ENCODE data around the gene MYBPH. TPM values are rescaled to one million over a fixed set of nuclear protein-coding genes. Genes with fewer than 3 reads are reported as not detected.

The MYBPH gene
- total and polyA plus RNA-seq, 2 donors: 0.99 to 1.7 TPM

DNA sequence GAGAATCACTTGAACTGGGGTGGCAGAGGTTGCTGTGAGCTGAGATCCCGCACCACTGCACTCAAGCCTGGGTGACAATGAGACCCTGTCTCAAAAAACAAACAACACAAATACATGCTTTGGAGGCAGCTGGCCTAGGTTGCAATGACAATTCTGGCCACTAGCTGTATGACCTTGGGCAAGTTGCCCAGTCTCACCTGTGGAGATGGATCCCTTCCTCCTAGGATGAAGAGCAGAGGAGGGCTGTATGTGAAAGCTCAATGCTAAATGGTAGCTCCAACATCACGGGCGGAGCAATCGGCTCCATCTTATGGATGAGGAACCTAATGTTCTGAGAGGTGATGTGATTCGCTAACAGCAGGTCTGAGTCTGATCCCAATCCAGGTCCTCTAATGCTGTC is 27.5 kb downstream of the MYBPH start:
- no peak overlapping the region for H3K27ac ChIP-seq (ENCODE audit: low read depth in 1 of 2, low read length in 1 of 2)
- 97% methylated on average over 5 of the region's 5 CpGs for whole genome bisulfite sequencing
- H3K4me3 ChIP-seq (ENCODE audit: low read length in 2 of 2): no peak overlapping the region
- H3K9me3 ChIP-seq (ENCODE audit: control insufficient read depth in 2 of 2, insufficient read depth in 1 of 2, low read length in 1 of 2): no peaks in the 10 kb centered on the region
- DNase-seq (ENCODE audit: low read depth in 6 of 9, low spot score in 9 of 9): no peak
- H3K27me3 ChIP-seq (ENCODE audit: control insufficient read depth in 2 of 2, insufficient read depth in 1 of 2, low read length in 1 of 2): peaks cover 0 to 13% of the 10 kb centered on the region in 2 donors
- no peaks in the 10 kb centered on the region for H3K36me3 ChIP-seq (ENCODE audit: control insufficient read depth in 2 of 2, insufficient read depth in 2 of 2, low read length in 1 of 2)
- H3K4me1 ChIP-seq (ENCODE audit: control insufficient read depth in 2 of 2, insufficient read depth in 2 of 2, low read length in 2 of 2): no peaks in the 10 kb centered on the region

DNA sequence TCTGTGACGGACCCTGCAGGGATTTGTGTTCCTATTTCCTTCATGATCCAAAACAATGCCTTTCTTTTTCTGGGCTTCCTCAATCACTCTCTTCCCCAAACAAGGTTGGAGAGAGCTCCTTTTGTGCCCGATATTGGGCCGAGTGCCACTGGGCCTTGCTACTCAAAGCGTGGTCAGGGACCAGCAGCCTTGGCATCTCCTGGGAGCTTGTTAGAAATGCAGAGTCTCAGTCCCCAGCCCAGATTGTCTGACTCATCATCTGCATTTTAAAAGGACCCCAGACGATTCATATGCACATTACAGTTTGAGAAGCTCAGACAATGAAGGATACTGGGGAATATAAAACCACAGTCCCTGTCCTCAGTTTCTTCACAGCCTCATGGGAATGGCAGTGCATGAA is 28.2 kb downstream of the MYBPH start:
- Histone ChIP-seq H3K4me1 (ENCODE audit: control insufficient read depth in 2 of 2, insufficient read depth in 2 of 2, low read length in 2 of 2) (no peaks in the 10 kb centered on the region), H3K9me3 (ENCODE audit: control insufficient read depth in 2 of 2, insufficient read depth in 1 of 2, low read length in 1 of 2) (no peaks in the 10 kb centered on the region), H3K27ac (ENCODE audit: low read depth in 1 of 2, low read length in 1 of 2) (no peak overlapping the region), H3K27me3 (ENCODE audit: control insufficient read depth in 2 of 2, insufficient read depth in 1 of 2, low read length in 1 of 2) (peaks cover 0 to 13% of the 10 kb centered on the region in 2 donors), H3K4me3 (ENCODE audit: low read length in 2 of 2) (no peak overlapping the region), H3K36me3 (ENCODE audit: control insufficient read depth in 2 of 2, insufficient read depth in 2 of 2, low read length in 1 of 2) (no peaks in the 10 kb centered on the region)
- 96% methylated on average over 5 of the region's 5 CpGs for WGBS
- no peak for DNase-seq (ENCODE audit: low read depth in 6 of 9, low spot score in 9 of 9)

DNA sequence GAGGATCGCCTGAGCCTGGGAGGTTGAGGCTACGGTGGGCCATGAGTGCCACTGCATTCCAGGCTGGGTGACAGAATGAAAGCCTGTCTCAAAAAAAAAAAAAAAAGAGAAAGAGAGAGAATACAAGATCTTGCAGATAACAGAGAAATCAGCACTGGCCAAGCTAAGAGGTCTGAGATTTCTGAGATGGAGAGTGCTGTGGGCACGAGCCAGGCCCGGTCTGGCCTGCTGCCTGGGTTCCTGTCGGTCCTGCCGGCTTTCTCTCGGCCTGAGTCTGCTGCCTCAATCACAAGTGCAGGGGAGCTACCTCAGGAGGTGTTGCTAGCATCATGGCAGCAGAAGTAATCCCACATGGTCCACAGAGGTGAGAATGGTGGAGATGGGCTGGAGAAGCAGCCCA is 29.1 kb downstream of the MYBPH start:
- WGBS: 95% methylated on average over 7 of the region's 7 CpGs
- no peaks in the 10 kb centered on the region for H3K9me3 ChIP-seq (ENCODE audit: control insufficient read depth in 2 of 2, insufficient read depth in 1 of 2, low read length in 1 of 2)
- no peak overlapping the region for H3K27ac ChIP-seq (ENCODE audit: low read depth in 1 of 2, low read length in 1 of 2)
- H3K4me3 ChIP-seq (ENCODE audit: low read length in 2 of 2): no peak overlapping the region
- no peaks in the 10 kb centered on the region for H3K36me3 ChIP-seq (ENCODE audit: control insufficient read depth in 2 of 2, insufficient read depth in 2 of 2, low read length in 1 of 2)
- peaks cover 0 to 13% of the 10 kb centered on the region in 2 donors for H3K27me3 ChIP-seq (ENCODE audit: control insufficient read depth in 2 of 2, insufficient read depth in 1 of 2, low read length in 1 of 2)
- no peak for DNase-seq (ENCODE audit: low read depth in 6 of 9, low spot score in 9 of 9)
- H3K4me1 ChIP-seq (ENCODE audit: control insufficient read depth in 2 of 2, insufficient read depth in 2 of 2, low read length in 2 of 2): no peaks in the 10 kb centered on the region

DNA sequence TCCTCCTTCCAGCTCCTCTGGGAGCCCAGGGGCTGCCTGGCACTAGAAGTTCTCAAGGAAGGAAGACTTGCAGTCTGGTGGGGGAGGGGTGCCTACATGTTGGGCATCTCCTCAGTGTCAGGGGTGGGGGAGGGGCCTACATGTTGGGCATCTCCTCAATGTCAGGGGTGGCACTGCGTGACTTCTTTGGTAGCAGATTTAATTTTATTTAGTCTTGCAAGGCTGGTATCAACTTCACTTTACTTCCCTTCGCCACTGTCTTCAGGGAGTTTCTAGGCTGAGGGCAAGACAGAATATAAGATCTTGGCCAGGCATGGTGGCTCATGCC is 29.6 kb downstream of the MYBPH start:
- H3K27ac ChIP-seq (ENCODE audit: low read depth in 1 of 2, low read length in 1 of 2): no peak overlapping the region
- H3K27me3 ChIP-seq (ENCODE audit: control insufficient read depth in 2 of 2, insufficient read depth in 1 of 2, low read length in 1 of 2): peaks cover 0 to 12% of the 10 kb centered on the region in 2 donors
- no peaks in the 10 kb centered on the region for H3K9me3 ChIP-seq (ENCODE audit: control insufficient read depth in 2 of 2, insufficient read depth in 1 of 2, low read length in 1 of 2)
- no peak for DNase-seq (ENCODE audit: low read depth in 6 of 9, low spot score in 9 of 9)
- H3K36me3 ChIP-seq (ENCODE audit: control insufficient read depth in 2 of 2, insufficient read depth in 2 of 2, low read length in 1 of 2): no peaks in the 10 kb centered on the region
- no peaks in the 10 kb centered on the region for H3K4me1 ChIP-seq (ENCODE audit: control insufficient read depth in 2 of 2, insufficient read depth in 2 of 2, low read length in 2 of 2)
- H3K4me3 ChIP-seq (ENCODE audit: low read length in 2 of 2): no peak overlapping the region
- 97% methylated on average over 2 of the region's 2 CpGs for WGBS

DNA sequence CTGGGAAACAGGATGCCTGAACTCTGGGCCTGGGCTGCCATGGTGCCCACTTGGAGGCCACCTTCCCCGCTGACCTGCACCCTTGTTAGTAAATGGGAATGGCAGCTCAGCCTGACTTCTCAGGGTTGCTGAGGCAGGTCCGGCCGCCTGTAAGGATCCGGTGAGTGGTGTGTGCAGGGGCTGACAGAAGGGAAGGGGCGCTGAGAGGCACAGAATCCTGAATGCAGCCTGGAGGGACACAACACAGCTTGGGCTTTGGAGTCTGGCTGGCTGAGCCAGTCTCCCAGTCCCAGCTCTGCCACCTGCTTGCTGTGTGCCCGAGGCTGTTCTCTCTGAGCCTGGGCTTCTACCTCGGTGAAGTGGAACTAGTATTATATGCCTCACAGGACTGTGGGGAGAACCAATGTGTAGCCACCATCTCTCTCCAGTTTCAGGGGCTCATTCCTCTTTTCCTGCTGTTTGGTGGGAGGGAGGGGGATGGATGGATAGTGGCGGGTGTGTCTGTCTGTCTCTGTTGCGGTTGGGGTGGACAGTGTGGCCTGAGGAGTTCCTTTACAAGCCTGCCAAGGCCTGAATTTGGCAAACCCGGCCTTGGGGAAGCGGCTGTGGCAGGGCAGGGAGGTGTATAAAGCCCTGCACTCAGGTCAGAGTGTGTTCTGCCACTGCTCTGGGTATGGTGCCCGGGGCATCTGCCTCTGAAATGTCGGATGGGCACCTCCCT is 30.1 kb downstream of the MYBPH start:
- DNase-seq (ENCODE audit: low read depth in 6 of 9, low spot score in 9 of 9): no peak
- H3K27me3 ChIP-seq (ENCODE audit: control insufficient read depth in 2 of 2, insufficient read depth in 1 of 2, low read length in 1 of 2): peaks cover 0 to 7% of the 10 kb centered on the region in 2 donors
- no peak overlapping the region for H3K27ac ChIP-seq (ENCODE audit: low read depth in 1 of 2, low read length in 1 of 2)
- no peaks in the 10 kb centered on the region for H3K9me3 ChIP-seq (ENCODE audit: control insufficient read depth in 2 of 2, insufficient read depth in 1 of 2, low read length in 1 of 2)
- H3K4me3 ChIP-seq (ENCODE audit: low read length in 2 of 2): no peak overlapping the region
- WGBS: 96% methylated on average over 13 of the region's 13 CpGs
- no peaks in the 10 kb centered on the region for H3K36me3 ChIP-seq (ENCODE audit: control insufficient read depth in 2 of 2, insufficient read depth in 2 of 2, low read length in 1 of 2)
- H3K4me1 ChIP-seq (ENCODE audit: control insufficient read depth in 2 of 2, insufficient read depth in 2 of 2, low read length in 2 of 2): no peaks in the 10 kb centered on the region

DNA sequence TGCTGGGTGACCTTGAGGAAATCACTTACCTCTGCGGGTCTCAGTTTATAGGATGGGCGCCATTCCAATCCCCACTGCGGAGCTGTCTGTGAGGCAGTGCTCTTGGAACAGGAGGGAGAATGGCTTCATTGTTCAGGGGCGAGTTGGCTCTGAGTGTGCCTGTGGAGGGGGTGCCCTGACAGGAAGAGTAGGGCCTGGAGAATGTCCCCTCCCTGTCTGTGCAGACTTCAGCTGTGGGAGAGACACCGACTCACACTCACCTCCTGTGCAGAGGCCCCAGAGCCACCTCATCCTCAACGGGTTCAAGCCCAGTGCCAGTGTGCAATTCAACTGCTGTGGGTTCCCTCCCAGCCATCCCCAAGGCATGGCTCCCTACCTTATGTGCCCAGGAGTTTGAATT is 31.0 kb downstream of the MYBPH start:
- WGBS: 93% methylated on average over 6 of the region's 6 CpGs
- no peak overlapping the region for H3K27ac ChIP-seq (ENCODE audit: low read depth in 1 of 2, low read length in 1 of 2)
- H3K9me3 ChIP-seq (ENCODE audit: control insufficient read depth in 2 of 2, insufficient read depth in 1 of 2, low read length in 1 of 2): no peaks in the 10 kb centered on the region
- no peaks in the 10 kb centered on the region for H3K4me1 ChIP-seq (ENCODE audit: control insufficient read depth in 2 of 2, insufficient read depth in 2 of 2, low read length in 2 of 2)
- H3K36me3 ChIP-seq (ENCODE audit: control insufficient read depth in 2 of 2, insufficient read depth in 2 of 2, low read length in 1 of 2): no peaks in the 10 kb centered on the region
- DNase-seq (ENCODE audit: low read depth in 6 of 9, low spot score in 9 of 9): no peak
- H3K4me3 ChIP-seq (ENCODE audit: low read length in 2 of 2): no peak overlapping the region
- peaks cover 0 to 3% of the 10 kb centered on the region in 2 donors for H3K27me3 ChIP-seq (ENCODE audit: control insufficient read depth in 2 of 2, insufficient read depth in 1 of 2, low read length in 1 of 2)

DNA sequence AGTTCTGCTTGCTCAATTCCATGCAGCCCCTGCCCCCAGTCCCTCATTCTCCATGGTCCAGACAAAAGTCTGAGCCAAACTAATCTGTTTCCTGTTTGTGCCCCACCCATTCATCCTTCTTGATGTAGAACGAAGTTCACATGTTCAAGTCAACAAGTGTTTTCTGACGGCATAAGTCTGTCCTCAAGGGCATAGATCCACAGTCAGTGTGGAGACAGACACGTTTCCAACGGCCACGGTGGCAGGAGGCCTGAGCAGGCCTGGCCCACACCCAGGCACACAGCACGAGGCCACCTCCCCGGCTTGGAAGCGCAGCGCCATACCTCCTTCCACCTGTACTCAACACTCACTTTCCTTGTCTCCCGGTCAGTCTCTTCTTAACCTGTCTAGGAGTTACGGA is 32.0 kb downstream of the MYBPH start:
- WGBS: 94% methylated on average over 11 of the region's 11 CpGs
- Histone ChIP-seq H3K27me3 (ENCODE audit: control insufficient read depth in 2 of 2, insufficient read depth in 1 of 2, low read length in 1 of 2) (peaks cover 0 to 4% of the 10 kb centered on the region in 2 donors), H3K9me3 (ENCODE audit: control insufficient read depth in 2 of 2, insufficient read depth in 1 of 2, low read length in 1 of 2) (no peaks in the 10 kb centered on the region), H3K36me3 (ENCODE audit: control insufficient read depth in 2 of 2, insufficient read depth in 2 of 2, low read length in 1 of 2) (no peaks in the 10 kb centered on the region), H3K4me1 (ENCODE audit: control insufficient read depth in 2 of 2, insufficient read depth in 2 of 2, low read length in 2 of 2) (no peaks in the 10 kb centered on the region), H3K4me3 (ENCODE audit: low read length in 2 of 2) (no peak overlapping the region), H3K27ac (ENCODE audit: low read depth in 1 of 2, low read length in 1 of 2) (no peak overlapping the region)
- no peak for DNase-seq (ENCODE audit: low read depth in 6 of 9, low spot score in 9 of 9)

DNA sequence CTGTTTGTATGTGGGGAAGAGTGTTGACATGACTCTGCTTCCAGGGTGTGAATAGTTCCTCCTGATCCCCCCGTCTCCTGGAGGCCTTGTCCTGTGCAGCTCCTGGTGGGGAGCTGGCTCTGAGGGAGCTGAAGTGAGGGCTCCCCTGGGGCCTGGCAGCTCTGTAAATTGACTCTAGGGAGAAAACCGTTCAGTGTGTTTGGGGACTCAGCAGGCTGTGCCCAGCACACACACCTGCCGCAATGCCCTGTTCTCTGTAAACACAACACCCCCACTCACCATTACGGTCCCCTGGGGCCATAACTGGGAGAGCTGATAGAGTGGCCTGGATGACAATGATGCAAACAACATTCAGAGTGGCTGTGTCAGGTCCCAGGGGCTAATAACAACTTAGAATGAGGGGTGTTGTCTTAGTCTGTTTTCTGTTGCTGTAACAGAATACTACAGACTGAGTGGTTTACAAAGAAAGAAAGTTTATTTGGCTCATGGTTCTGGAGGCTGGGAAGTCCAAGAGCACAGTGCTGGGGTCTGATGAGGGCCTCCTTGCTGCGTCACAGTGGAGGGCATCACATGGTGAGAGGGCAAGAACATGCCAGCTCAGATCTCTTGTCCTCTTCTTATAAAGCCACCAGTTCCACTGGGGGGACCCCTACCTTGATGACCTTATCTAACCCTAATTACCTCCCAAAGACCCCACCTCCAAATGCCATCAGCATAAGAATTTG is 32.8 kb downstream of the MYBPH start:
- H3K27ac ChIP-seq (ENCODE audit: low read depth in 1 of 2, low read length in 1 of 2): no peak overlapping the region
- H3K27me3 ChIP-seq (ENCODE audit: control insufficient read depth in 2 of 2, insufficient read depth in 1 of 2, low read length in 1 of 2): peaks cover 0 to 4% of the 10 kb centered on the region in 2 donors
- 96% methylated on average over 5 of the region's 5 CpGs for WGBS
- H3K9me3 ChIP-seq (ENCODE audit: control insufficient read depth in 2 of 2, insufficient read depth in 1 of 2, low read length in 1 of 2): no peaks in the 10 kb centered on the region
- no peak for DNase-seq (ENCODE audit: low read depth in 6 of 9, low spot score in 9 of 9)
- H3K4me1 ChIP-seq (ENCODE audit: control insufficient read depth in 2 of 2, insufficient read depth in 2 of 2, low read length in 2 of 2): no peaks in the 10 kb centered on the region
- H3K36me3 ChIP-seq (ENCODE audit: control insufficient read depth in 2 of 2, insufficient read depth in 2 of 2, low read length in 1 of 2): no peaks in the 10 kb centered on the region
- H3K4me3 ChIP-seq (ENCODE audit: low read length in 2 of 2): no peak overlapping the region

DNA sequence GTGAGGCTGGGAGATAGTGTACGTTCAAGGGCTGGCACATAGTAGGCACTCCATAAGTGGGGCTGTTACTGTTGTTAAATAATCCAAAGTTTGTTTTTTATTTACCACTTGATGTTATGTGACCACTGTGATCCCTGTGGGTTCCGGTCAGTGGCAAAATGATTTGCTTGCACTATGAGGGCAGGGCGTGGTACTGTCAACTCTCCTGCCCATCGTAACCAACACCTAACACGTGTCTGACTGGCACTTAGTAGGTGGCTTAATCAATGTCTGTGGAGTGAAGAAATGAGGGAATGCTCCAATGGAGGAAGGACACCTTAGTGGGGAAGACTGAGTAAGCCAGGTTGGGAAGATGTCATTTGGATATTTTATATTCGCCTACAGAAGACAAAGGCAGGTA is 33.5 kb downstream of the MYBPH start:
- Histone ChIP-seq H3K36me3 (ENCODE audit: control insufficient read depth in 2 of 2, insufficient read depth in 2 of 2, low read length in 1 of 2) (no peaks in the 10 kb centered on the region), H3K27me3 (ENCODE audit: control insufficient read depth in 2 of 2, insufficient read depth in 1 of 2, low read length in 1 of 2) (peaks cover 0 to 4% of the 10 kb centered on the region in 2 donors), H3K4me1 (ENCODE audit: control insufficient read depth in 2 of 2, insufficient read depth in 2 of 2, low read length in 2 of 2) (no peaks in the 10 kb centered on the region), H3K9me3 (ENCODE audit: control insufficient read depth in 2 of 2, insufficient read depth in 1 of 2, low read length in 1 of 2) (no peaks in the 10 kb centered on the region), H3K4me3 (ENCODE audit: low read length in 2 of 2) (no peak overlapping the region), H3K27ac (ENCODE audit: low read depth in 1 of 2, low read length in 1 of 2) (no peak overlapping the region)
- WGBS: 96% methylated on average over 6 of the region's 6 CpGs
- no peak for DNase-seq (ENCODE audit: low read depth in 6 of 9, low spot score in 9 of 9)
